Thoracic aorta (tissue), 2 donors: ENCODE results near the gene NPHP3. TPM values are rescaled to one million over a fixed set of nuclear protein-coding genes. Genes with fewer than 3 reads are reported as not detected.
A peak's percentile ranks its signal among the peaks of the same experiment; 100 is the strongest.
"Not testable (repeated sequence)": the region's sequence is repeated elsewhere in the genome, so short reads cannot be mapped to it uniquely, and the experiment has no call there.

Experiments used
- ATAC-seq: fragments of 150-250 bp; one replicate; pipeline ENCODE4 v1.8.0; 2017; ENCODE audit warnings: low read depth; ENCODE audit not compliant: insufficient number of reproducible peaks, low FRiP score
- DNase-seq: peaks from one replicate; pipeline ENCODE4 v3.0.0-alpha.2; 2020; ENCODE audit warnings: low spot score
- H3K27ac ChIP-seq, 2 donors: fragments of 200-600 bp; sonication (generic); 1 replicate in 1 of 2; 2 replicates in 1 of 2; pipeline ENCODE4 v1.5.1; 2016; ENCODE audit warnings: mild to moderate bottlenecking in 2 of 2, moderate library complexity in 2 of 2
- H3K27me3 ChIP-seq: fragments of 200-600 bp; sonication (generic); replicated peaks from 2 replicates; pipeline ENCODE4 v1.6.0; 2016; ENCODE audit warnings: mild to moderate bottlenecking; ENCODE audit not compliant: insufficient read depth
- H3K36me3 ChIP-seq: fragments of 200-600 bp; sonication (generic); one replicate; pipeline ENCODE4 v1.5.1; 2016
- H3K4me1 ChIP-seq, 2 donors: fragments of 200-600 bp; sonication (generic); 1 replicate in 1 of 2; 2 replicates in 1 of 2; pipeline versions ENCODE4 v1.5.1 to v1.6.0; 2016; ENCODE audit warnings: low read depth in 2 of 2, mild to moderate bottlenecking in 1 of 2; ENCODE audit not compliant: control insufficient read depth in 1 of 2
- H3K4me3 ChIP-seq: fragments of 200-600 bp; sonication (generic); 2 replicates; pipeline ENCODE4 v1.5.1; 2016; ENCODE audit warnings: mild to moderate bottlenecking
- H3K9me3 ChIP-seq: fragments of 200-600 bp; sonication (generic); 2 replicates; pipeline ENCODE4 v1.5.1; 2016
- CTCF ChIP-seq: fragments of 200-600 bp; sonication (generic); IDR thresholded peaks from one replicate; pipeline ENCODE4 v1.5.1; 2019; ENCODE audit warnings: antibody characterized with exemption
- total RNA-seq, 2 donors: library from RNA; depleted of rRNA; stranded (reverse); fragments of >200 nt; gene quantifications; one replicate each; pipeline versions ENCODE4 v1.1.0 to v1.2.3, GENCODE V29; 2016

Gene NPHP3
- 10 to 100 TPM; 36.3 to 99.7 TPM for total RNA-seq

GRCh38 chr3:132722165-132723023 is at the start of gene NPHP3:
Gene NPHP3 (minus strand): TSS chr3:132722409. CDS start chr3:132722355, 54 bp downstream.
- Histone ChIP-seq H3K9me3 (no peaks in the 10 kb centered on the region), H3K27me3 (no peaks in the 10 kb centered on the region), H3K4me3 (peak within 1 kb of the TSS; percentile 94), H3K4me1 (peaks cover 22 to 35% of the 10 kb centered on the region in 2 donors), H3K36me3 (no peaks in the 10 kb centered on the region), H3K27ac (peak within 1 kb of the TSS; percentile 97 to 98)
- peak; percentile 94 for DNase-seq
- ATAC-seq: peak; percentile 77
- TF ChIP-seq CTCF: no peak

GRCh38 chr3:132758740-132759139 is 36.5 kb upstream of the NPHP3 start:
- H3K9me3 ChIP-seq: no peaks in the 10 kb centered on the region
- no peaks in the 10 kb centered on the region for H3K4me1 ChIP-seq
- DNase-seq (no peak), ATAC-seq (no peak)
- H3K27me3 ChIP-seq: no peaks in the 10 kb centered on the region
- no peak overlapping the region for H3K4me3 ChIP-seq
- no peak overlapping the region for H3K27ac ChIP-seq
- TF ChIP-seq CTCF: no peak
- no peaks in the 10 kb centered on the region for H3K36me3 ChIP-seq

- ATAC-seq (no peak), DNase-seq (no peak)
- H3K4me1 ChIP-seq: no peaks in the 10 kb centered on the region
- H3K27ac ChIP-seq: no peak overlapping the region
- no peaks in the 10 kb centered on the region for H3K36me3 ChIP-seq
- H3K9me3 ChIP-seq: no peaks in the 10 kb centered on the region
- TF ChIP-seq CTCF: no peak
- H3K27me3 ChIP-seq: no peaks in the 10 kb centered on the region
- H3K4me3 ChIP-seq: no peak overlapping the region
These were observed 34.0 kb upstream of the NPHP3 start for GRCh38 chr3:132756108-132756650.

- DNase-seq: no peak
- Histone ChIP-seq H3K9me3 (no peaks in the 10 kb centered on the region), H3K36me3 (no peaks in the 10 kb centered on the region), H3K27me3 (no peaks in the 10 kb centered on the region), H3K4me1 (no peaks in the 10 kb centered on the region), H3K27ac (no peak overlapping the region), H3K4me3 (no peak overlapping the region)
- no peak for ATAC-seq
- TF ChIP-seq CTCF: no peak
These were observed 31.7 kb upstream of the NPHP3 start for GRCh38 chr3:132753946-132754345.

GRCh38 chr3:132749786-132750185 is 27.6 kb upstream of the NPHP3 start:
- TF ChIP-seq CTCF: no peak
- Histone ChIP-seq H3K36me3 (no peaks in the 10 kb centered on the region), H3K27ac (no peak overlapping the region), H3K4me1 (no peaks in the 10 kb centered on the region), H3K27me3 (no peaks in the 10 kb centered on the region), H3K9me3 (no peaks in the 10 kb centered on the region), H3K4me3 (no peak overlapping the region)
- DNase-seq: no peak
- no peak for ATAC-seq

GRCh38 chr3:132746720-132747119 is 24.5 kb upstream of the NPHP3 start:
- H3K4me1 ChIP-seq, H3K36me3 ChIP-seq, H3K9me3 ChIP-seq, H3K4me3 ChIP-seq, H3K27me3 ChIP-seq, ATAC-seq, H3K27ac ChIP-seq, DNase-seq: not testable (repeated sequence)
